C4-2B (cell line): ENCODE measurements around the gene KRT34.

Experiments
- H3K27ac ChIP-seq: fragments of 450-650 bp; 2 replicates; pipeline ENCODE4 v1.5.1; 2017
- CTCF ChIP-seq: fragments of 450-650 bp; conservative IDR thresholded peaks from 2 replicates; pipeline ENCODE4 v1.5.1; 2017; ENCODE audit warnings: mild to moderate bottlenecking
- ZFX ChIP-seq: fragments of 450-650 bp; IDR thresholded peaks from 2 replicates; pipeline ENCODE4 v1.6.1; 2017

The KRT34 gene

GRCh38 chr17:41333836-41334235, 48.3 kb downstream of the KRT34 start:
- H3K27ac ChIP-seq: no peak overlapping the region
- TF ChIP-seq ZFX (no peak), CTCF (no peak)

GRCh38 chr17:41333098-41333497, 49.0 kb downstream of the KRT34 start:
- H3K27ac ChIP-seq: no peak overlapping the region
- TF ChIP-seq CTCF (no peak), ZFX (no peak)

- no peak for TF ChIP-seq ZFX
- no peak for TF ChIP-seq CTCF
- no peak overlapping the region for H3K27ac ChIP-seq
These were observed 49.9 kb downstream of the KRT34 start for GRCh38 chr17:41332239-41332638.

GRCh38 chr17:41331606-41332005, 50.5 kb downstream of the KRT34 start:
- TF ChIP-seq ZFX: no peak
- TF ChIP-seq CTCF: no peak
- no peak overlapping the region for H3K27ac ChIP-seq

GRCh38 chr17:41329279-41329948, 52.7 kb downstream of the KRT34 start:
- TF ChIP-seq ZFX: no peak
- peak; percentile 90 for TF ChIP-seq CTCF
- H3K27ac ChIP-seq: no peak overlapping the region

- no peak for TF ChIP-seq ZFX
- H3K27ac ChIP-seq: no peak overlapping the region
These were observed 53.9 kb downstream of the KRT34 start for GRCh38 chr17:41328207-41328606.
